Measurements from ENCODE around the gene ATP2B3.

DNA sequence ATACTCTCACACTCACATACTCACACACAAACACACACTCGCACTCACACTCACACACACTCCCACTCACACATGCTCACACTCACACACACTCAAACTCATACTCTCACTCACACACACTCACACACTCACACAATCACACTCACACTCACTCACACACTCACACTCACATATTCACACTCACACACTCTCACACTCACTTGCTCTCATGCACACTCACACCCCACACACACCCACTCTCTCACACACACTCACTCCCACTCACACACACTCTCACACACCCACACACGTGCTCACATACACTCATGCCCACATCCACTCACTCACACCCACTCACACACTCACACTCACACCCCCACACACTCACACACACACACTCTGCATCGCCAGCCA lies 4.9 kb upstream of the ATP2B3 start:
- TF ChIP-seq POLR2AphosphoS5 (IDR thresholded peaks at IDR 0.05; ENCODE audit: low read depth) (no peak), CREB1 (CRISPR knock-in tag; IDR thresholded peaks at IDR 0.05; ENCODE audit: low read depth) (no peak), EZH2 (IDR thresholded peaks at IDR 0.05; ENCODE audit: low read depth, unreplicated experiment) (no peak), JUNB (IDR thresholded peaks at IDR 0.05; ENCODE audit: unreplicated experiment) (no peak), EZH2phosphoT487 (IDR thresholded peaks at IDR 0.05; ENCODE audit: unreplicated experiment) (no peak)
- TF ChIP-seq, protein P1, sequence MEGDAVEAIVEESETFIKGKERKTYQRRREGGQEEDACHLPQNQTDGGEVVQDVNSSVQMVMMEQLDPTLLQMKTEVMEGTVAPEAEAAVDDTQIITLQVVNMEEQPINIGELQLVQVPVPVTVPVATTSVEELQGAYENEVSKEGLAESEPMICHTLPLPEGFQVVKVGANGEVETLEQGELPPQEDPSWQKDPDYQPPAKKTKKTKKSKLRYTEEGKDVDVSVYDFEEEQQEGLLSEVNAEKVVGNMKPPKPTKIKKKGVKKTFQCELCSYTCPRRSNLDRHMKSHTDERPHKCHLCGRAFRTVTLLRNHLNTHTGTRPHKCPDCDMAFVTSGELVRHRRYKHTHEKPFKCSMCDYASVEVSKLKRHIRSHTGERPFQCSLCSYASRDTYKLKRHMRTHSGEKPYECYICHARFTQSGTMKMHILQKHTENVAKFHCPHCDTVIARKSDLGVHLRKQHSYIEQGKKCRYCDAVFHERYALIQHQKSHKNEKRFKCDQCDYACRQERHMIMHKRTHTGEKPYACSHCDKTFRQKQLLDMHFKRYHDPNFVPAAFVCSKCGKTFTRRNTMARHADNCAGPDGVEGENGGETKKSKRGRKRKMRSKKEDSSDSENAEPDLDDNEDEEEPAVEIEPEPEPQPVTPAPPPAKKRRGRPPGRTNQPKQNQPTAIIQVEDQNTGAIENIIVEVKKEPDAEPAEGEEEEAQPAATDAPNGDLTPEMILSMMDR (conservative IDR thresholded peaks at IDR 0.05; ENCODE audit: low read depth in 2 of 2), result no peak
- TF ChIP-seq, protein P2, sequence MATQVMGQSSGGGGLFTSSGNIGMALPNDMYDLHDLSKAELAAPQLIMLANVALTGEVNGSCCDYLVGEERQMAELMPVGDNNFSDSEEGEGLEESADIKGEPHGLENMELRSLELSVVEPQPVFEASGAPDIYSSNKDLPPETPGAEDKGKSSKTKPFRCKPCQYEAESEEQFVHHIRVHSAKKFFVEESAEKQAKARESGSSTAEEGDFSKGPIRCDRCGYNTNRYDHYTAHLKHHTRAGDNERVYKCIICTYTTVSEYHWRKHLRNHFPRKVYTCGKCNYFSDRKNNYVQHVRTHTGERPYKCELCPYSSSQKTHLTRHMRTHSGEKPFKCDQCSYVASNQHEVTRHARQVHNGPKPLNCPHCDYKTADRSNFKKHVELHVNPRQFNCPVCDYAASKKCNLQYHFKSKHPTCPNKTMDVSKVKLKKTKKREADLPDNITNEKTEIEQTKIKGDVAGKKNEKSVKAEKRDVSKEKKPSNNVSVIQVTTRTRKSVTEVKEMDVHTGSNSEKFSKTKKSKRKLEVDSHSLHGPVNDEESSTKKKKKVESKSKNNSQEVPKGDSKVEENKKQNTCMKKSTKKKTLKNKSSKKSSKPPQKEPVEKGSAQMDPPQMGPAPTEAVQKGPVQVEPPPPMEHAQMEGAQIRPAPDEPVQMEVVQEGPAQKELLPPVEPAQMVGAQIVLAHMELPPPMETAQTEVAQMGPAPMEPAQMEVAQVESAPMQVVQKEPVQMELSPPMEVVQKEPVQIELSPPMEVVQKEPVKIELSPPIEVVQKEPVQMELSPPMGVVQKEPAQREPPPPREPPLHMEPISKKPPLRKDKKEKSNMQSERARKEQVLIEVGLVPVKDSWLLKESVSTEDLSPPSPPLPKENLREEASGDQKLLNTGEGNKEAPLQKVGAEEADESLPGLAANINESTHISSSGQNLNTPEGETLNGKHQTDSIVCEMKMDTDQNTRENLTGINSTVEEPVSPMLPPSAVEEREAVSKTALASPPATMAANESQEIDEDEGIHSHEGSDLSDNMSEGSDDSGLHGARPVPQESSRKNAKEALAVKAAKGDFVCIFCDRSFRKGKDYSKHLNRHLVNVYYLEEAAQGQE (IDR thresholded peaks at IDR 0.05; ENCODE audit: unreplicated experiment), result no peak

All from GM23338 (cell line).